Stimulated activated CD8-positive, alpha-beta memory T cell treated with anti-CD3 and anti-CD28 coated beads, Interleukin-7, amount 100 ng/mL, for 48 hours (primary cell): ENCODE measurements around the gene NKAPL.
"Not testable (repeated sequence)": the region's sequence is repeated elsewhere in the genome, so short reads cannot be mapped to it uniquely, and the experiment has no call there.

Source experiments
- DNase-seq, 2 donors: peaks; one replicate each; pipeline ENCODE4 v3.0.0-alpha.2; 2020; ENCODE audit warnings: low read depth in 1 of 2; ENCODE audit errors: extremely low read depth in 1 of 2

Gene NKAPL

GRCh38 chr6:28295326-28295725 lies 36.2 kb downstream of the NKAPL start:
- DNase-seq = no peak

GRCh38 chr6:28296520-28297060 lies 37.5 kb downstream of the NKAPL start:
- no peak for DNase-seq

GRCh38 chr6:28303570-28303969 lies 44.5 kb downstream of the NKAPL start:
- DNase-seq = no peak

- DNase-seq = not testable (repeated sequence)
These were observed 47.3 kb downstream of the NKAPL start for GRCh38 chr6:28306363-28306762.
